ENCODE measurements around the gene TNMD.

GRCh38 chrX:100647095-100647494 is 62.4 kb downstream of the TNMD start:
- no peak for TF ChIP-seq RFX5 (IDR thresholded peaks at IDR 0.05; ENCODE audit: low read depth, low read length)
- no peak for TF ChIP-seq MAFK (IDR thresholded peaks at IDR 0.05; ENCODE audit: low read depth, low read length)
- TF ChIP-seq POLR2A (IDR thresholded peaks at IDR 0.05; ENCODE audit: low read depth, low read length), result no peak
- TF ChIP-seq SMC3 (IDR thresholded peaks at IDR 0.05; ENCODE audit: low read depth, low read length), result no peak
- TF ChIP-seq FOS (IDR thresholded peaks at IDR 0.05; ENCODE audit: low read depth, low read length), result no peak
- TF ChIP-seq BHLHE40 (IDR thresholded peaks at IDR 0.05; ENCODE audit: low read depth, low read length), result no peak
- TF ChIP-seq CTCF (conservative IDR thresholded peaks at IDR 0.05; ENCODE audit: low read depth, low read length), result no peak
- TF ChIP-seq RAD21 (IDR thresholded peaks at IDR 0.05; ENCODE audit: low read length), result no peak
- TF ChIP-seq NFE2L2 (IDR thresholded peaks at IDR 0.05; ENCODE audit: low read depth, low read length), result no peak

Data from IMR-90 (cell line).